HG03565 (cell line): ENCODE results near the gene LYZL2.
"Not testable (repeated sequence)": the region's sequence is repeated elsewhere in the genome, so short reads cannot be mapped to it uniquely, and the experiment has no call there.

Experiments used
- ATAC-seq: cut with Tn5 transposase; IDR thresholded peaks from one replicate; pipeline ENCODE4 v1.9.1; 2021; ENCODE audit warnings: mild to moderate bottlenecking, moderate library complexity; ENCODE audit not compliant: unreplicated experiment

Gene LYZL2

DNA sequence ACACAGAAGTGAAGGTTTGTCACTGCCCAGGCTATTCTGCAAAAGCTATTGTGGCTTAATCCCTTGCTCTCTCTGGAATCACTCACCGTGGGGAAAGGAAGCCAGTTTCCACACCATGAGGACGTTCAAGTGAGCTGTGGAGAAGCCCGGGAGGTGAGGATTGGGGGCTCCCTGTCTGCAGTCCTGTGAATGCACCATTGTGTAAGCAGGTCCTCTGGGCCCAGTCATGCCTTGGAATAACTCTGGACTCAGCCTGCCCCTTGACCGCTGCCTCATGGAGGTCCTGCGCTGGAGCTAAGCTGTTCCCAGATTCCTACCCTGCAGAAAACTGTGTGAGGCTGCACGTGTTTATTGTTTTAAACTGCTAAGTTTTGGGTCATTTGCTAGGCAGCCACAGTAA lies 33.5 kb downstream of the LYZL2 start:
- ATAC-seq, result no peak

DNA sequence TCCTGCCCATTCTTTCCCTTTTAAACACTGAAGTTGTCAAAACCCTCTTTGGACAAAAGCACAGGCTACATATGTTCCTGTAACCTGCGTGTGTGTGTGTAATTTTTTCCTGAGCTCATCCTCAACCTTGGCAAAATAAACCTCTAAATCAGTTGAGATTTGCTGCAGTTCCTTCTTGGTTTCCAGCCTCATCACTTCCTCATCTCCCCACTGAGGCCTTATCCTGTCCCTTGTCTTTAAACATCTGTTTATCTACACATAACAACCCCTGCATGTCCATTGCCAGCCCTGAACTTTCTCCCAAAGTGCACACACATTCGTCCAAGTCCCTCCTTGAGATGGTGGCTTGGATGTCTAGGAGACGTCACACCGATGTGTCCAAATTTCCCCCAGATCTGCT lies 35.5 kb downstream of the LYZL2 start:
- ATAC-seq, result no peak

DNA sequence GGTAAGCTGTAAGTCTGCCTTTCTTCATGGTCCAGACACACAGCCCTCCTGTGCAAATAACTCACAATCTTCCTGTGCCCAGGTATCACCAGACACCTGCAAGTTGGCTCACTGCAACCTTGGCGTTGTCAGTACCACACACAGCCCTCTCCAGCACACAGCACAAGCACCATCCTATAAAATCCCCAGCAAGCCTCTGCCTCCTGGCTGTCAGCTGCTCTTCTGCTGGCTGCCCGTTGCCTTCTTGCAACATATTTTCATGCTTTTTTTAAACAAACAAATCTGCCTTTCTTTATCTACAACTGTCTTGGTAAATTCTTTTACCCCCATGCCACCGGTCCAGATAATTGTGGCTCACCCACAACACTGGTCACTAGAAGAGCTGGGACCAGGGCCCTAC lies 36.8 kb downstream of the LYZL2 start:
- ATAC-seq, result not testable (repeated sequence)

DNA sequence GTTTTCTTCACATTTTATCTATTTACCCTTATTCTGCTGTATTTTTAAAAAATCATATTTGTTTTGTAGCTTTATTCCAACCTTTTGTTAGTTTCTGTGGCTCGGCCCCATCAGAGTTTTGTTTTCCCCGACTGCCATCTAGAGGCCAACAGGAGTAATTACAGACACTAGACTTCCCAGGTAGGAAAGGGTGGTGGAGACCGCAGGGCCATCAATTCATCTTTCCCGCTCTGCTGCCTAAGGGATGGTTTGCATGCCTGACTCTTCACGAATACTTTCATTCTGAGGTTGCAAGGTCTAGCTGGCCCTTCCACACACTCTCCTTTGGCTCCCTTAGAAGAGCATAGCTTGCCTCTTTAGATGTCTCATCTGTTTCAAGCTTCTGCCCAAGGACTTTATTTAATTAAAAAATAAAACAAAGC lies 38.3 kb downstream of the LYZL2 start:
- ATAC-seq, result no peak

DNA sequence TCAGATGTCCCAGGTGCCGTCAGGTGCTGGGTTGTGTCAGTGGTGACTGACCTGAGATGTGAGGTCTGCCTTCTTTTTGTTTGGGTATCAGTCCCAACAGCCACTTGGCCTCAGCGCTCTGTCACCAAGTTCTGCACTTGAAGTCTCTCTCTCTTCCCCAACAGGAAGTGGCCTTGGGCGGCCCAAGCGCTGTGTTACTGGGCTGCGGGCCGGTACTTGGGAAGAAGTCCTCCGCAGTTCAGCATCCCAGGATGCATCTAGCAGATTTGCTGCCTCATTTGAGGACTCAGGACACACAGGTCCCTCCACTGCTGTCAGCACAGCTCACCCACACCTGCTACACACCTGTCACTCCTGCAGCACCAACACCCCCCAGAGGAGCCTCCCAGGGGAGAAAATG lies 40.1 kb downstream of the LYZL2 start:
- no peak for ATAC-seq

DNA sequence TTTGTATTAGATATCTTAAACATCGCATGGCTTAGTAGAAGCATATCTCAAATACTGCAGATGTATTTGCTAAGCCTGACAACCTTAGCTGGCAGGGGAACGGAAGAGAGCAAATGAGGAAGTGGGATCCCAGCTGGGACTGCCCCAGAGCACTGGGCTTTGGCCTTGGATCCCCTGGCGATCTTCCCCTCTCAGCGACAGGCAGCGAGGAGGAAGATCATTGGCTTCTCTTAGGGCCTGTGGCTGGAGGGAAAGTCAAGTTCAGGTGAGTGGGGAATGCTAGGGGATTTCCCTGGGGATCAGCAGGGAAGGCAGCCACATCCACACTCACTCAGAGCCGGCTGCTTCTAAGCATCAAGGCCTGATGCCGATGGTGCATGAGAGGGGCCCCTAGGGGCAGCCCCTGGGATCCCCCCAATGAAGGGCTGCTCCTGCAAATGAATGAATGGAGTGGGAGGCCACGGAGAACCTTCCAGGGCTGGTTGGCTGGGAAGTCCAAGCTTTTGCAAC lies 42.0 kb downstream of the LYZL2 start:
- peak; percentile 74 for ATAC-seq

DNA sequence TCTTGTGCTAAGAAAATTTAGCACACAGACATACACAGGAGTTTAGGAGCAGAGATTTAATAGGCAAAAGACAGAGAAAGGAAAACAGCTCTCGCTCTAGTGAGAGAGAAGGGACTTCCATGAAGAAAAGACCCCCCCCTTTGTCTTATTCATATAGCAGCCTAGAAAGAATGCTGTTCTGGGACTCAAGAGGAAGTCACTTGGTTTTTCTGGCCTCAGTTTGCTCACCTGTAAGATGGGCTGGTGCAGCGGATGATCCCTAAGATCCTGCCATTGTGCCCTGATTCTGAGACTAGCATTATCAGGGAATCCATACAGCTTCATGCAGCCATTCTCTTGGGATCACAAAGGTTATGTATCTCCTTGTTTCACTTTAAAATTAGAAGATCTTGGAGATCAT lies 42.7 kb downstream of the LYZL2 start:
- ATAC-seq, result no peak

DNA sequence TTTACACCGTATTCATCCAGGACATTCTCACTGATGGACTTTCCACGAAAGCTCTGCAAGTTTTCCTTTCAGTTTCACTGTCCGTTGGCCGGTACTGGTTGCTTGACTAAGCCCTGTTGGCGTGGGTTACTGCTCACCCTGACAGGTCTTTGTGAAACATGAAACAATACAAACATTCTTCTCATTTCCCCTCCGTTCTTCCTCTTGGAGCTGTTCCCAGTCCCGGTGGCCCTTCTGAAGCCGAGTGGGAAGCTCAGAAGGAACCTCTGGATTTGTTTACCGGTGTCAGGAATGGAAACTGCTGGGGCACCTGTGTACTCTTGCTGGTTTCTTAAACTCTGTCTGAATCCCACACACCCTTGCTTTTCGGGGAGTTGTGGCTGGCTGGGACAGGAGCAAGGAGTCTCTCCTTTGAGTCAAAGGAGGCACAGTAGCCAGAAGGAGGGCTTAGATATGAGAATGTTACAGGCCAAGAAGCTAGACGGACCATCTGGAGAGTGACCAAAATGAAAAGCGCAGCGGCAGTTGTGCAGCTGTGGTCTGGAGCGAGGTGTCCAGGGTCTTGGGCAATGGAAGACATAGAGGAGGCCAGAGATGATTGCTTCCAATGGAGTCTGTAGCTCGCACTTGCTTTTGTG lies 45.7 kb downstream of the LYZL2 start:
- ATAC-seq, result peak; percentile 41

DNA sequence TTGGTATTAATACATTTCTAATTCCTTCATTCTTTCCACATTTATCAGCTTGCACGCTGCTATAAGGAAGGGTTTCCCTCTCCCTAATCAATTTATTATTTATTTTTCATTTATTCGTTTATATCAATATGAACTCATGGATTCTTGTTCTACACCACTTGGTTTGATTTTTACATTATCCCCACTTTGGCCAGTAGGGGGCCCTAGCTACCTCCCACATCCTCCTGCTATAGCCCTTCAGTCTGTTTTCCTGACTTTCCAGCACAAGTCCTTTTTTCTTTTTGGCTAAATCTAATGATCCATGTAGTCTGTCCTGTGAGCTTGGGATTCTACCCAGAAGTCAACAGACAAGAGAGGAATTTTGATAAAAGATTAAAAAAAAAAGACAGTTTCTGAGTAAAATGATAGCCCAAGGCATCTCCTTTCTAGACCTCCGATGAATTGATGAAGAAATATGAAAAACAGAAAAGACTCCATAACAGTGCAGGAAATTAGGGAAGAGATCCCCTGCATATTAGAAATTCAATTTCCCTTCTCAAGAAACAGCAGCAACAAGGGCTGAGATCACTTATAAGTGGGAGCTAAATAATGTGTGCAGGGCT lies 47.7 kb downstream of the LYZL2 start:
- no peak for ATAC-seq

DNA sequence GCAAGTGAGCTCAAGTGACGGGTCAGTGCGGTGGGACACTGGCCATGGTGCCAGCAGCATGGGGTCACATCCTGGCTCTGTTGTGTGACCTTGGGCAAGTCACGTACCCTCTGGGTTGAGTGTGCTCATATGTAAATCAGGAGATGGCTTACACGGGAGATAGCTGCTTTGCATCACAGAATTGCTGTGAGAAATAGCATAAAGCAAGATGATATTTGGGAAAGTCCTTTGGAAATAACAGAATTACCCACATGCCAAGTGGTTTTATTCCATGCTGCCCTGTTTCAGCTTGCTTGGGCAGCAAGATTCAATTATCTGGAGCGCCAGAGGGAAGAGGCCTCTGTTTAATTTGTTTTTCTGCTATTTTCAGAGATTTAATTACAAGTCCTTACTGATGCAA lies 48.9 kb downstream of the LYZL2 start:
- no peak for ATAC-seq

DNA sequence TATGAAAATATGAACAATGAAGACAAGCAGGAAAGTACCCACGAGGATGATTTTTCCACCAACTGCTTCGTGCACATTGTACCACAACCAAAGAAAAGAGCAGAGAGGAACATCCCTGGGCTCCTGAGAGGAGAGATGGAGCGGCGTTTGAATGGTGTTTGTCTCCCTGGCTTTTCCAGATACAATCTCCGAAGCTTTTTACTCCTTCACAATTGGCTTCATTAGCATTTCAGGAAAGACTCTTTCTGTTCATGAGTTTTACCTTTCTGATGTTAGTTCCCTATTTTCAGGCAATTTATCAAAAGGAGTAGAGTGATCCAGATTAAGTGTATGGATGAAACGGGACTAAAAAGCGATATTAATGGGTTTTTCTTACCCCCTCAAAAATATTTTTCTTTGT lies 49.3 kb downstream of the LYZL2 start:
- ATAC-seq, result no peak

DNA sequence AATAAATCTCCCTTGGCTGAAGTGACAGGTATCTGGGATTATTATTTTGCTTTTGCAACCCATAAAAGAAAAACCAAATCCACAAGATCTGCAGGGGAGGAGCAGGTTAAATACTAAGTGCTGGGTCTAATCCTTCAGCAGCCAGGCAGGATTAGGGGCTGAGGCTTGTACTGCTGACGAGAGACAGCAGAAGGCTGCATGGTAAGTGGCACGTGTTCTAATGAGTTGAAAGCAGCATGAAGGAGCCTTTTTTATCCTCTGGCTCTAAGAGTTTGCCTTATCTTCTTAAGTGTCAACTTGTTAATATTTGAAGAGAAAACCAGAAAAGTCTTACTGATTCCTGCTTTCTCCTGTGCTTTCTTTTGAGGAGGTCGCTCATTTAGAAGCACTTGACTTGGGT lies 50.0 kb downstream of the LYZL2 start:
- ATAC-seq, result no peak

DNA sequence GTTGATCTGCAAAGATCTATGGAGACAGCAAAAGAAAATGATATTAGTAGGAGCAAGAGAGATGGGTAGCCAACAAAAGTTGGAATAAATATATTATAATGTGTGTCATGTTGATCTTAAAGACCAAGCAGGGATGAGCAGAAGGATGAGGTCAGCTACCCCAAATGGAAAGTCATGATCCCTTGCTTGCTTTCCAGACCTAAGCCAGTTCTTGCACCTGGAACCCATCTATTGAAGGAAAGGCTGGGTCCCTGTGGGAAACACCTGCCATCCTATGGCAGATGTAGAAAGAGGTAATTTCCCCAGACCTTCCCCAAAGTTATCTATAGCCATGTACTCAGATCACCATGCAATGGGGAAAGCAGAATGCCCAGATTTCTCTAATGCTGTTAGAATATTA lies 52.5 kb downstream of the LYZL2 start:
- no peak for ATAC-seq

DNA sequence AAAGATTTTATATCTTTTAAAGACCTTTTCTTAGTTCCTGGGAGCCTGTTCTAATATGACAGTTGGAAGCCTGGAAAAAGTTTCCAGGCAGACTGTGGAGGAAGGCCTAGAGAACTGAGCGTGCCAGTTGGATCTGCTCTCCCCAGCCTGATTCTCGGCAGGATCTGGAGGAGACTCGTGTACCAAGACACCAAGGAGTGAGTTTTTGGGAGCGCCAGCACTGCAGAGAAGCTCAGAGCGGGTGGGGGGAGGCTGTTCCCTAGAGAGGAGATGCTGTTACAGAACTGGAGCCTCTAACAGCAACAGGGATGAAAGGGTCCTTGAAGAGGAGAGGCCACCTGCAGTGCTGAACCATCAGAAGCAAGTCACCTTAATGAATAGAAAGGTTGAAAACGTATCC lies 52.9 kb downstream of the LYZL2 start:
- ATAC-seq, result no peak

DNA sequence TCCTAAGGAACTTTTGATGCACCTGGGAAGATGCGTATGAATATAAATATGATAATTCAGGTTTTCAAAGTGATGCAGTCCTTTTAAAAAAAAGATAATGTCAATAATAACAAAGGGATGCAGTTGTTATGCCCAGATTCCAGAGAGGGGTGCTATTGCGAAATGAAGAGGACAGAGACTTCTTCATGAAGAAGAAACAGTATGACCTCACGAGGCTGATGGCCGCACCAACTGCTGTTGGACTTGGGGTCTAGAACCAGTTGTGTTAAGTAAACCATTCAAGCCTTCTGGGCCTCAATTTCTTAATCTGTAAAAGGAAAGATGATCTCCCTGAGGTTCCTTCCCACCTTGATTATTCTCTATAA lies 55.1 kb downstream of the LYZL2 start:
- no peak for ATAC-seq

DNA sequence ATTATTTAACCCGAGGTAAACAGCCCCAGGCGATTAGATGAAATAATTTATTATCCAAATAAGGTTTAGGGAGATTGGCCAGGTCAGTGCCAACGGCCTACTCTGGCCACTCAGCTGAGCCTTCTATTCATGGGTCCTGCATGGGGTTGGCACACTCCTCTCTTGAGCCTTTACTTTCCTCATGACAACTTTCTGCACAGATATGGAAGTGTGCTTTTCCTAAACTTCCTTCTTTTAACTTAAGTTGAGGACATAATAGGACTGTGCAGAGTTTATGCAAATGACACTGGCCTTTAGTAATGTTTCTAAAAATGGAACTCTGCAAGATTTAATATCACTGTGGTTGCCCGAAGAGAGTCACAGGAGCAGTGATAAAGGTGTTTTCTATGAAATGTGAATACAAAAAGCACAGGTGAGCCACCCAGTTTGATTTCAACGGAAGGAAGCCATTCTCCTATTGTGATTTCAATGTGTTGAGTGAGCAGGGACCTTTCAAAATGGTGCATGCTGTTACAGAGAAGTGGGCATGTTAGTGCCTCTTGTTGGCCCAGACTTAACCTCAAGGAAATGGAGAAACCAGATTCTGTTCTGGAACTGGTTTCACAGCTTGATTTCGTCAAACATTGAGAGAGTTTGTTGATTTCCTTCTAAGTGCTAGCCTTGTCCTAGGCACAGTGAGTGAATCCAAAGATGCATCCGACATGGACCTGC lies 55.7 kb downstream of the LYZL2 start:
- no peak for ATAC-seq

DNA sequence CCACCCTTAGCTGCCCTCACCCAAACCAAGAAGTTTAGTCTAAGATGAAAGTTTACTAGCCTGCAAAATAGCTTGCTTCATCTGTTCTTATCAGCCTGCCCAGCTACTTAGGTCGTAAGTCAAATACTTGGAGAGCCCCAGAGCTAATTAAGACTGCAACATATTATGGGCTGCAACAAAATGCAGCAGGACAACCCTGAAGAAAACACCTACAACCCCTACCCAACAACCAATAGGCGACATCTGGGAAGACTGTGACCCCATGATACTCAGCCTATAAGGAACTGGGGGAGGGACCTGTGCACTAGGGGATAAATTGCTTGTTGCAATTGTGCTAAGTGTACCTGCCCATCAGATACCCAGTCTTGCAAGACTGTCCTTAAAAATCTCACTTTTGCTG lies 64.1 kb downstream of the LYZL2 start:
- ATAC-seq, result no peak

DNA sequence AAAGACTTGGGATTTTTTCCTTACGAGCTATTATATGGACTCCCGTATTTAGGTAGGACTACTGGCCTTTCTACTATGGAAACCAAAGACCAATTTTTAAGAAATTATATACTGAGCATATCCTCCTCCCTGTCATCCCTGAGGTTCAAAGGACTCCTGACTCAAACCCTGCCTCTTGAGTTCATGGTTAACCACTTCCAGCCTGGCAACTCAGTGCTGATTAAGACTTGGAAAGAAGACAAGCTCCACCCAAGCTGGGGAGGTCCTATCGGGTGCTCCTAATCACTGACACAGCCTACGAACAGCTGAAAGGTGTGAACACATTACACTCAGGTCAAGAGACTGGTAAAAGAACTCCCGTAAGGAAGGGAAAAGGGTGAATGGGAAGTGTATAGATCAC lies 66.8 kb downstream of the LYZL2 start:
- ATAC-seq, result no peak
